Mesenchymal stem cell (in vitro differentiated cells and primary cell): ENCODE data around the gene RNF152.
A peak's percentile ranks its signal among the peaks of the same experiment; 100 is the strongest.

Source experiments
- DNase-seq: peaks from one replicate; pipeline ENCODE4 v3.0.0-alpha.2; 2013
- H2AFZ ChIP-seq: one replicate; pipeline ENCODE4 v1.6.1; 2013; ENCODE audit warnings: low read depth, mild to moderate bottlenecking, control low read depth, inconsistent platforms, low read length, moderate library complexity
- H2AK5ac ChIP-seq: 2 replicates; pipeline ENCODE4 v1.6.1; 2013; ENCODE audit warnings: low read length, moderate library complexity, mild to moderate bottlenecking, inconsistent platforms; ENCODE audit not compliant: severe bottlenecking
- H2BK120ac ChIP-seq: one replicate; pipeline ENCODE4 v1.6.1; 2013; ENCODE audit warnings: low read depth, mild to moderate bottlenecking, inconsistent platforms, low read length, moderate library complexity
- H2BK12ac ChIP-seq, 2 experiments: one replicate each; pipeline ENCODE4 v1.6.1; 2013; ENCODE audit warnings: inconsistent platforms in 2 of 2, low read length in 2 of 2, mild to moderate bottlenecking in 2 of 2, moderate library complexity in 2 of 2, control low read depth in 1 of 2
- H2BK15ac ChIP-seq: one replicate; pipeline ENCODE4 v1.6.1; 2013; ENCODE audit warnings: mild to moderate bottlenecking, low read depth, inconsistent platforms; ENCODE audit not compliant: poor library complexity, severe bottlenecking
- H2BK5ac ChIP-seq: 2 replicates; pipeline ENCODE4 v1.6.1; 2013; ENCODE audit warnings: low read depth, mild to moderate bottlenecking, low read length, control low read depth, inconsistent platforms; ENCODE audit not compliant: poor library complexity, severe bottlenecking
- H3K14ac ChIP-seq, 2 experiments: one replicate each; pipeline ENCODE4 v1.6.1; 2013; ENCODE audit warnings: inconsistent platforms in 2 of 2, low read length in 2 of 2, control low read depth in 1 of 2, mild to moderate bottlenecking in 1 of 2, moderate library complexity in 1 of 2
- H3K18ac ChIP-seq, 2 experiments: one replicate each; pipeline ENCODE4 v1.6.1; 2013; ENCODE audit warnings: inconsistent platforms in 2 of 2, low read length in 2 of 2, control low read depth in 1 of 2, low read depth in 1 of 2, mild to moderate bottlenecking in 1 of 2
- H3K23ac ChIP-seq, 2 experiments: one replicate each; pipeline ENCODE4 v1.6.1; 2013; ENCODE audit warnings: inconsistent platforms in 2 of 2, low read length in 2 of 2, mild to moderate bottlenecking in 2 of 2, moderate library complexity in 2 of 2, control low read depth in 1 of 2
- H3K27ac ChIP-seq: 2 replicates; pipeline ENCODE4 v1.5.1; 2013; ENCODE audit warnings: mild to moderate bottlenecking, moderate library complexity, low read length, control low read depth, inconsistent platforms; ENCODE audit not compliant: poor library complexity, severe bottlenecking
- H3K27me3 ChIP-seq, 2 experiments: 2 replicates each; pipeline versions ENCODE4 v1.6.1 to v1.7.0; 2013; ENCODE audit warnings: low read length in 2 of 2, mild to moderate bottlenecking in 2 of 2, moderate library complexity in 2 of 2, control low read depth in 1 of 2, inconsistent platforms in 1 of 2; ENCODE audit not compliant: control insufficient read depth in 1 of 2, insufficient read depth in 1 of 2
- H3K36me3 ChIP-seq, 2 experiments: 2 replicates each; pipeline versions ENCODE4 v1.6.1 to v1.7.0; 2013; ENCODE audit warnings: low read length in 2 of 2, control low read depth in 1 of 2, inconsistent platforms in 1 of 2, low read depth in 1 of 2, mild to moderate bottlenecking in 1 of 2; ENCODE audit not compliant: insufficient read depth in 2 of 2, control insufficient read depth in 1 of 2
- H3K4ac ChIP-seq, 2 experiments: one replicate each; pipeline ENCODE4 v1.6.1; 2013; ENCODE audit warnings: inconsistent platforms in 2 of 2, low read length in 2 of 2, mild to moderate bottlenecking in 2 of 2, moderate library complexity in 2 of 2, control low read depth in 1 of 2, low read depth in 1 of 2
- H3K4me1 ChIP-seq: 2 replicates; pipeline ENCODE4 v1.6.1; 2013; ENCODE audit warnings: low read depth, low read length, control low read depth; ENCODE audit not compliant: control insufficient read depth, insufficient read depth
- H3K4me2 ChIP-seq: 2 replicates; pipeline ENCODE4 v1.6.1; 2013; ENCODE audit warnings: low read length, mild to moderate bottlenecking, inconsistent platforms; ENCODE audit not compliant: poor library complexity, severe bottlenecking
- H3K4me3 ChIP-seq, 2 experiments: 2 replicates each; pipeline versions ENCODE4 v1.5.1 to v1.7.0; 2013; ENCODE audit warnings: low read length in 2 of 2, mild to moderate bottlenecking in 2 of 2, control low read depth in 1 of 2, low read depth in 1 of 2; ENCODE audit not compliant: insufficient read depth in 1 of 2
- H3K79me1 ChIP-seq: replicated peaks from 2 replicates; pipeline ENCODE4 v1.6.1; 2013; ENCODE audit warnings: mild to moderate bottlenecking, control low read depth, low read length, inconsistent platforms; ENCODE audit not compliant: poor library complexity, severe bottlenecking
- H3K9ac ChIP-seq: 2 replicates; pipeline ENCODE4 v1.7.0; 2013; ENCODE audit warnings: mild to moderate bottlenecking, low read length, moderate library complexity
- H3K9me3 ChIP-seq: 2 replicates; pipeline ENCODE4 v1.7.0; 2013; ENCODE audit warnings: mild to moderate bottlenecking, low read length; ENCODE audit not compliant: control insufficient read depth
- H4K8ac ChIP-seq: one replicate; pipeline ENCODE4 v1.6.1; 2013; ENCODE audit warnings: inconsistent platforms, mild to moderate bottlenecking, low read length, moderate library complexity
- H4K91ac ChIP-seq: one replicate; pipeline ENCODE4 v1.6.1; 2013; ENCODE audit warnings: mild to moderate bottlenecking, low read length, inconsistent platforms
- WGBS: methylation state at CpG from one replicate; pipeline ENCODE4 v1.1.7; 2013; ENCODE audit warnings: mixed read lengths; 5-methylcytosine and 5-hydroxymethylcytosine counted together

RNF152 gene

GRCh38 chr18:61823595-61823994, 69.2 kb downstream of the RNF152 start:
- H4K91ac ChIP-seq, result peak overlapping the region; percentile 85
- H2BK120ac ChIP-seq, result peak overlapping the region; percentile 42
- no peak for DNase-seq
- H2BK12ac ChIP-seq, result peak overlapping the region; percentile 64 to 86
- H3K36me3 ChIP-seq, result no peaks in the 10 kb centered on the region
- 100% methylated on average over 2 of the region's 3 CpGs for WGBS
- peak overlapping the region; percentile 67 to 73 for H3K18ac ChIP-seq
- no peak overlapping the region for H3K27ac ChIP-seq
- H2AFZ ChIP-seq, result no peak overlapping the region
- no peak overlapping the region for H3K4me2 ChIP-seq
- H3K9me3 ChIP-seq, result no peaks in the 10 kb centered on the region
- peak overlapping the region; percentile 7 for H2BK15ac ChIP-seq
- H3K4me3 ChIP-seq, result no peak overlapping the region
- no peak overlapping the region for H2AK5ac ChIP-seq
- H3K14ac ChIP-seq, result peak overlapping the region in 1 of 2 experiments; percentile 96
- no peaks in the 10 kb centered on the region for H3K27me3 ChIP-seq
- H4K8ac ChIP-seq, result peak overlapping the region; percentile 69
- H3K79me1 ChIP-seq, result peaks cover 2% of the 10 kb centered on the region
- H3K23ac ChIP-seq, result no peak overlapping the region
- H3K4me1 ChIP-seq, result no peaks in the 10 kb centered on the region
- H2BK5ac ChIP-seq, result no peak overlapping the region
- H3K4ac ChIP-seq, result peak overlapping the region in 1 of 2 experiments; percentile 90
- H3K9ac ChIP-seq, result no peak overlapping the region

- Histone ChIP-seq H4K91ac (no peak overlapping the region), H4K8ac (no peak overlapping the region), H3K23ac (no peak overlapping the region), H2BK120ac (no peak overlapping the region), H3K27ac (no peak overlapping the region), H3K4me3 (no peak overlapping the region), H3K79me1 (peaks cover 2% of the 10 kb centered on the region), H3K36me3 (no peaks in the 10 kb centered on the region), H3K9me3 (no peaks in the 10 kb centered on the region), H2AFZ (no peak overlapping the region), H3K4me1 (no peaks in the 10 kb centered on the region), H2AK5ac (no peak overlapping the region), H3K4ac (no peak overlapping the region), H3K14ac (no peak overlapping the region), H2BK15ac (no peak overlapping the region), H2BK5ac (no peak overlapping the region), H3K4me2 (no peak overlapping the region), H3K18ac (peak overlapping the region in 1 of 2 experiments; percentile 28), H3K27me3 (no peaks in the 10 kb centered on the region), H3K9ac (no peak overlapping the region), H2BK12ac (no peak overlapping the region)
- 95% methylated on average over 4 of the region's 4 CpGs for WGBS
- no peak for DNase-seq
Measured at GRCh38 chr18:61822879-61823278, 69.9 kb downstream of the RNF152 start.

GRCh38 chr18:61821748-61822147, 71.1 kb downstream of the RNF152 start:
- no peak overlapping the region for H3K23ac ChIP-seq
- H2BK120ac ChIP-seq, result no peak overlapping the region
- H3K4ac ChIP-seq, result no peak overlapping the region
- H3K9me3 ChIP-seq, result no peaks in the 10 kb centered on the region
- no peak for DNase-seq
- H3K79me1 ChIP-seq, result peaks cover 2% of the 10 kb centered on the region
- H3K4me1 ChIP-seq, result no peaks in the 10 kb centered on the region
- no peak overlapping the region for H3K4me3 ChIP-seq
- H4K8ac ChIP-seq, result no peak overlapping the region
- no peak overlapping the region for H3K9ac ChIP-seq
- no peak overlapping the region for H3K27ac ChIP-seq
- H2AFZ ChIP-seq, result no peak overlapping the region
- no peak overlapping the region for H2AK5ac ChIP-seq
- H3K14ac ChIP-seq, result no peak overlapping the region
- H3K36me3 ChIP-seq, result no peaks in the 10 kb centered on the region
- no peaks in the 10 kb centered on the region for H3K27me3 ChIP-seq
- H2BK12ac ChIP-seq, result peak overlapping the region in 1 of 2 experiments; percentile 26
- no peak overlapping the region for H3K18ac ChIP-seq
- no peak overlapping the region for H4K91ac ChIP-seq
- no peak overlapping the region for H2BK5ac ChIP-seq
- H2BK15ac ChIP-seq, result no peak overlapping the region
- no peak overlapping the region for H3K4me2 ChIP-seq
- 100% methylated on average over 2 of the region's 4 CpGs for WGBS

GRCh38 chr18:61820882-61821281, 71.9 kb downstream of the RNF152 start:
- Histone ChIP-seq H3K9ac (no peak overlapping the region), H3K23ac (no peak overlapping the region), H3K79me1 (peaks cover 2% of the 10 kb centered on the region), H3K4me2 (no peak overlapping the region), H2BK5ac (no peak overlapping the region), H3K4me1 (no peaks in the 10 kb centered on the region), H3K36me3 (peaks cover 0 to 3% of the 10 kb centered on the region in 2 experiments), H3K27me3 (no peaks in the 10 kb centered on the region), H3K9me3 (no peaks in the 10 kb centered on the region), H3K4me3 (no peak overlapping the region), H3K14ac (no peak overlapping the region), H2BK15ac (no peak overlapping the region), H3K4ac (no peak overlapping the region), H2BK12ac (no peak overlapping the region), H4K8ac (peak overlapping the region; percentile 83), H2AFZ (no peak overlapping the region), H3K18ac (no peak overlapping the region), H3K27ac (no peak overlapping the region), H2BK120ac (no peak overlapping the region), H4K91ac (no peak overlapping the region), H2AK5ac (no peak overlapping the region)
- peak; percentile 48 for DNase-seq
- 100% methylated on average over 1 of the region's 1 CpG for WGBS
